GM12878 (cell line): Measurements from ENCODE around the gene CLEC14A.

Experiments
- ZZZ3 ChIP-seq: IDR thresholded peaks from 2 replicates; pipeline ENCODE4 v1.6.1; 2011; ENCODE audit warnings: low read depth; ENCODE audit not compliant: control insufficient read depth, insufficient read length
- TF ChIP-seq, protein P1 (sequence below): IDR thresholded peaks from 2 replicates; pipeline ENCODE4 v1.6.1; 2012; ENCODE audit warnings: low read depth, low read length, improper control_type of control experiment

DNA sequence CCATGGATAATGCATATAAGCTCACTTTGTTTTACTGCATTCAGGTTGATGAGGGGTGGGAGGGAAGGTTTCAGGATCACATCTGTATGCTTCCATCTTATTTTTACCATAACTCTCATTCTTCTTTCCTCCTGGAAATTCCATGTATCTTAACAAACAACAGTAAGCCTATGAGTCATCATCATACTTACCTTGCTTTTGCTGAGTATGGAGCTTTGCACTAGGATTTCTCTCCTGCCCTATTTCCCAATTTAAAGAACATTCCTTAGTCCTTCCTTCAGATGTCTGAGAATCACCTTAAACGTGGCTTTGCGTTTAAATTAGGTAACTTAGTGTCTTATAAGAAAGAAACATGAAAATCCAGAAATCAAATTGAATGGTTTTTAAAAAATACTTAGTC, 1.6 kb upstream of the CLEC14A start:
- no peak for TF ChIP-seq ZZZ3
- TF ChIP-seq, protein P1, sequence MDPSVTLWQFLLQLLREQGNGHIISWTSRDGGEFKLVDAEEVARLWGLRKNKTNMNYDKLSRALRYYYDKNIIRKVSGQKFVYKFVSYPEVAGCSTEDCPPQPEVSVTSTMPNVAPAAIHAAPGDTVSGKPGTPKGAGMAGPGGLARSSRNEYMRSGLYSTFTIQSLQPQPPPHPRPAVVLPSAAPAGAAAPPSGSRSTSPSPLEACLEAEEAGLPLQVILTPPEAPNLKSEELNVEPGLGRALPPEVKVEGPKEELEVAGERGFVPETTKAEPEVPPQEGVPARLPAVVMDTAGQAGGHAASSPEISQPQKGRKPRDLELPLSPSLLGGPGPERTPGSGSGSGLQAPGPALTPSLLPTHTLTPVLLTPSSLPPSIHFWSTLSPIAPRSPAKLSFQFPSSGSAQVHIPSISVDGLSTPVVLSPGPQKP: no peak
